HG02798 (cell line): ENCODE results near the gene D2HGDH.
"Not testable (repeated sequence)": the region's sequence is repeated elsewhere in the genome, so short reads cannot be mapped to it uniquely, and the experiment has no call there.

Experiments used
- ATAC-seq: cut with Tn5 transposase; IDR thresholded peaks from one replicate; pipeline ENCODE4 v1.9.1; 2021; ENCODE audit warnings: mild to moderate bottlenecking; ENCODE audit not compliant: unreplicated experiment, poor library complexity

The D2HGDH gene

GRCh38 chr2:241746084-241746483 is 11.7 kb downstream of the D2HGDH start:
- no peak for ATAC-seq

- ATAC-seq: no peak
These were observed 14.2 kb downstream of the D2HGDH start for GRCh38 chr2:241748468-241749256.

DNA sequence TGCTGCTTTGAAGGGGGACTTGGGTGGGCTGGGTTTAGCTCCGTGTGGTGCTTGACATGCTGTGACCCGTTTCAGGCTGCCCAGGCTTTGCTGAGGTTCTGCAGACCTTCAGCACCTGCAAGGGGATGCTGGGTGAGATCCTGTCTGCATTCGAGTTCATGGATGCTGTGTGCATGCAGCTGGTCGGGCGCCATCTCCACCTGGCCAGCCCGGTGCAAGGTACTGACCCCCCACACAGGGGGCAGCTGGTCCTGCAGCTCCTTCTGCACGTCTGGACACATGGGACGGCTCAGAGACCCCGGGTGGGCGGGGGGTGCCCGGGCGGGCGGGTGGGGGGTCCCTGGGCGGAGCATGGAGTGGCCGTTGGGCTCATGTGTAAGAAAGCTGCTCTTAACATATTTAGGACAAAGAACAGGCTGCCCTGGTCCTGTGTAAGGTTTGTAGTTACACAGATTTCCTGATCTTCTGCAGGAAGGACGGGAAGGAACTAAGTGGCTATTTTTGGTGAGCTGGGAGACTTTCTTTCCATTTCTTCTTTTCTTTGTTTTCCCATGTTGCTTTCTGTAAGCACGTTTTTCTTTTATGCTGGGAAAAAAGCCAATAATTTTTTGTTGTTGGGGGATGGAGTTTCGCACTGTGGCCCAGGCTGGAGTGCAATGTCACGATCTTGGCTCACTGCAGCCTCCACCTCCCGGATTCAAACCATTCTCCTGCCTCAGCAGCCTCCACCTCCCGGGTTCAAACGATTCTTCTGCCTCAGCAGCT is 15.8 kb downstream of the D2HGDH start:
- no peak for ATAC-seq

DNA sequence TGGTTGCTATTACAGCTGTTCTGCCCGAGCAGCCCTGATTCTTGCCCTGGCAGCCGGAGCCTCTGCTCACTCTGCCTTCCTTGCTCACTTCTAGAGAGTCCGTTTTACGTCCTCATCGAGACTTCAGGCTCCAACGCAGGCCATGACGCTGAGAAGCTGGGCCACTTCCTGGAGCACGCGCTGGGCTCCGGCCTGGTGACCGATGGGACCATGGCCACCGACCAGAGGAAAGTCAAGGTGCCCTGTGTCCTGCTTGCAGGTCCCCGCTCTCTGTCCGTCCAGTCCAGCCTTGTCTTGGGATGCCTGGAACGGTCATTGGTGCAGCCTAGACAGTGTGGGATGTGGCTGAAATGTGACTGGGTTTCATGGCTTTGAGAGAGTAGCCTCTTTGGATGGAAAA is 16.7 kb downstream of the D2HGDH start:
- no peak for ATAC-seq

- no peak for ATAC-seq
These were observed 17.3 kb downstream of the D2HGDH start for GRCh38 chr2:241751776-241752175.

- ATAC-seq: no peak
These were observed 17.8 kb downstream of the D2HGDH start for GRCh38 chr2:241752253-241752652.

DNA sequence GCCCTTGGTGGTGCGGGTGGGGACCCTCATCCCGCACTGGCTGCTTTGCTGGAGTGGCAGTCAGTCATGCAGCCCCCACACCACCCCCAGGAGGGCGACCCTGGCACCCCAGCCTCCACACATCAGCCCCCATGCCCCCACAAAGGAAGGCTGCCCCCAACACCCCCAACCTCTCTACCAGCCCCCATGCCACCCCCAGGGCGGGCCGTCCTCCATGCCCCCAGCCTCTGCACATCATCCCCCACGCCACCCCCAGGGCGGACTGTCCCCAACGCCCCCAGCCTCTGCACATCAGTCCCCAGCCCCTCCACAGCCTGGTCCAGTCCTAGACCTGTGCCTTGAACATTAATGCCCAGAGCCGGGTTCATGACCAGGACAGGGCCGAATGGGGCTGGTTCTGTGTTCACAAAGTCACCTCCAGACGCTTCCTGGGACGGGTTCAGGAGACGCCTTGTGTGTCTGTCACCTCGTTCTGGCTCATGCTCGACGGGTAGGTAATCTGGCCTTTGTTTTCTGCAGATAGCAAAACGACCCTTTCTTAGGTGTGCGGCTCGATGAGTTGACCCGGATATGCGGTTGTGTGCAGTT is 18.4 kb downstream of the D2HGDH start:
- no peak for ATAC-seq

- no peak for ATAC-seq
These were observed 19.1 kb downstream of the D2HGDH start for GRCh38 chr2:241753493-241753892.

DNA sequence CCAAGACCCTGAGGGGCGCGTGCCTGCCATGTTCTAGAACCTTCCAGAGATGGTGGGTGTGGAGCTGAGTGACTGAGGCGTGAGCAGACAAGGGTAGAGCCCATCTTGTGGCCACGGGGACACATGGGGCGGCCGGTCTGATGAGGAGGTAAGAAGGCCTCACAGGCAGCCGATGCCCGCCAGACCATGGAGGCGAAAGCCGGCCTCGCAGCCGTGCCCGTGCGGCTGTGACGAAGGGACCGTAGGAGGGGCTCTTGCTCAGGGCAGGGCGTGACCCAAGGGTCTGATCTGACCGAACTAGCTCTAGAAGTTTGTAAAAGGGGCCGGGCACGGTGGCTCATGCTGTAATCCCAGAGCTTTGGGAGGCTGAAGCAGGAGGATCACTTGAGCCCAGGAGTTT is 19.6 kb downstream of the D2HGDH start:
- no peak for ATAC-seq

- ATAC-seq: no peak
These were observed 20.7 kb downstream of the D2HGDH start for GRCh38 chr2:241755166-241755565.

GRCh38 chr2:241755777-241756176 is 21.3 kb downstream of the D2HGDH start:
- ATAC-seq: no peak

- no peak for ATAC-seq
These were observed 24.8 kb downstream of the D2HGDH start for GRCh38 chr2:241759067-241759807.

DNA sequence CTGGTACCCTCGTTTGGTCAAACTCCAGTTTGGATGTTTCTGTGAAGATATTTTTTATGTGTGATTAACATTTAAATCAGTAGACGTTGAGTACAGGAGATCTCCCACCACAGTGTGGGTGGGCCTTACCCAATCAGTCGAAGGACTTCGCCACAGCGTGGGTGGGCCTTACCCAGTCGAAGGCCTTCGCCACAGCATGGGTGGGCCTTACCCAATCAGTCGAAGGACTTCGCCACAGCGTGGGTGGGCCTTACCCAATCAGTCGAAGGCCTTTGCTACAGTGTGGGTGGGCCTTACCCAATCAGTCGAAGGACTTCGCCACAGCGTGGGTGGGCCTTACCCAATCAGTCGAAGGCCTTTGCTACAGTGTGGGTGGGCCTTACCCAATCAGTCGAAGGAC is 25.5 kb downstream of the D2HGDH start:
- ATAC-seq: not testable (repeated sequence)

GRCh38 chr2:241760301-241760771 is 25.9 kb downstream of the D2HGDH start:
- ATAC-seq: no peak

GRCh38 chr2:241762321-241762932 is 28.0 kb downstream of the D2HGDH start:
- no peak for ATAC-seq

- peak; percentile 83 for ATAC-seq
These were observed 28.5 kb downstream of the D2HGDH start for GRCh38 chr2:241762933-241763369.

- ATAC-seq: peak; percentile 6
These were observed 29.3 kb downstream of the D2HGDH start for GRCh38 chr2:241763551-241764274.

GRCh38 chr2:241764275-241765241 is 30.1 kb downstream of the D2HGDH start:
- ATAC-seq: no peak
